GM19324 (cell line): ENCODE measurements around the gene PEPD.

Source experiments
- ATAC-seq: cut with Tn5 transposase; IDR thresholded peaks from one replicate; pipeline ENCODE4 v1.9.1; 2021; ENCODE audit warnings: mild to moderate bottlenecking, moderate library complexity; ENCODE audit not compliant: unreplicated experiment, low FRiP score

PEPD gene

GRCh38 chr19:33443638-33444561 is 77.7 kb downstream of the PEPD start:
- no peak for ATAC-seq

- no peak for ATAC-seq
These were observed 78.9 kb downstream of the PEPD start for GRCh38 chr19:33442706-33443105.

- no peak for ATAC-seq
These were observed 79.8 kb downstream of the PEPD start for GRCh38 chr19:33441828-33442227.

- no peak for ATAC-seq
These were observed 80.3 kb downstream of the PEPD start for GRCh38 chr19:33441277-33441699.

GRCh38 chr19:33440682-33441081 is 80.9 kb downstream of the PEPD start:
- ATAC-seq = no peak

- ATAC-seq = no peak
These were observed 81.3 kb downstream of the PEPD start for GRCh38 chr19:33440241-33440640.

- ATAC-seq = no peak
These were observed 82.4 kb downstream of the PEPD start for GRCh38 chr19:33438987-33439781.

GRCh38 chr19:33437821-33438671 is 83.5 kb downstream of the PEPD start:
- no peak for ATAC-seq

- ATAC-seq = no peak
These were observed 84.2 kb downstream of the PEPD start for GRCh38 chr19:33437393-33437820.

GRCh38 chr19:33436360-33437345 is 84.9 kb downstream of the PEPD start:
- ATAC-seq = no peak

GRCh38 chr19:33435706-33436359 is 85.8 kb downstream of the PEPD start:
- no peak for ATAC-seq

GRCh38 chr19:33434886-33435705 is 86.5 kb downstream of the PEPD start:
- ATAC-seq = no peak

- ATAC-seq = no peak
These were observed 87.3 kb downstream of the PEPD start for GRCh38 chr19:33434069-33434885.

- ATAC-seq = no peak
These were observed 89.0 kb downstream of the PEPD start for GRCh38 chr19:33432446-33433170.

- no peak for ATAC-seq
These were observed 89.6 kb downstream of the PEPD start for GRCh38 chr19:33432015-33432414.

GRCh38 chr19:33430674-33431277 is 90.8 kb downstream of the PEPD start:
- no peak for ATAC-seq
